SU-DHL-6 (cell line): ENCODE results near the gene INTS1.

Experiments used
- H2AFZ ChIP-seq: fragments of 200-600 bp; sonication (generic); 2 replicates; pipeline ENCODE4 v1.6.1; 2014; ENCODE audit warnings: low read depth, mild to moderate bottlenecking, moderate library complexity, mixed read lengths, antibody characterized with exemption, low read length; ENCODE audit not compliant: severe bottlenecking
- H3F3A ChIP-seq: fragments of 200-600 bp; shearing (Covaris generic); 2 replicates; pipeline ENCODE4 v1.6.0; 2016; ENCODE audit warnings: antibody characterized with exemption, mild to moderate bottlenecking; ENCODE audit not compliant: insufficient read depth
- H3K27ac ChIP-seq: fragments of 200-600 bp; sonication (generic); 2 replicates; pipeline ENCODE4 v1.5.1; 2016; ENCODE audit warnings: low read depth, mild to moderate bottlenecking, low read length, moderate library complexity, mixed read lengths
- H3K27me3 ChIP-seq: fragments of 200-600 bp; sonication (generic), shearing (Covaris generic); 2 replicates; pipeline ENCODE4 v1.6.0; 2014; ENCODE audit warnings: mild to moderate bottlenecking, low read length
- H3K36me3 ChIP-seq: fragments of 200-600 bp; sonication (generic); 2 replicates; pipeline ENCODE4 v1.6.1; 2014; ENCODE audit warnings: mild to moderate bottlenecking, low read length, mixed read lengths
- H3K4me2 ChIP-seq: fragments of 300-600, 200-600 bp; shearing (Covaris generic), sonication (generic); 2 replicates; pipeline ENCODE4 v1.6.0; 2014; ENCODE audit warnings: low read length, low read depth, mild to moderate bottlenecking; ENCODE audit not compliant: poor library complexity, severe bottlenecking
- H3K4me3 ChIP-seq: fragments of 200-600 bp; sonication (generic); 2 replicates; pipeline ENCODE4 v1.5.1; 2014; ENCODE audit warnings: antibody characterized with exemption, low read length, mild to moderate bottlenecking, mixed read lengths; ENCODE audit not compliant: insufficient read depth, poor library complexity, severe bottlenecking
- H3K79me2 ChIP-seq: fragments of 200-600 bp; sonication (generic); 2 replicates; pipeline ENCODE4 v1.6.1; 2014; ENCODE audit warnings: mild to moderate bottlenecking, low read length, moderate library complexity; ENCODE audit not compliant: insufficient read depth
- H3K9ac ChIP-seq: fragments of 200-600 bp; sonication (generic); 2 replicates; pipeline ENCODE4 v1.7.0; 2014; ENCODE audit warnings: mild to moderate bottlenecking, low read length
- H3K9me2 ChIP-seq: fragments of 200-600 bp; sonication (generic); replicated peaks from 2 replicates; pipeline ENCODE4 v1.6.1; 2014; ENCODE audit warnings: low read length; ENCODE audit not compliant: insufficient read depth
- H3K9me3 ChIP-seq: fragments of 200-600 bp; sonication (generic); 2 replicates; pipeline ENCODE4 v1.6.1; 2014; ENCODE audit warnings: low read length, mixed read lengths; ENCODE audit not compliant: insufficient read depth
- H4K20me1 ChIP-seq: fragments of 200-600 bp; sonication (generic); 2 replicates; pipeline ENCODE4 v1.6.1; 2014; ENCODE audit warnings: low read depth, mild to moderate bottlenecking, antibody characterized with exemption, low read length, moderate library complexity, mixed read lengths
- CTCF ChIP-seq: fragments of 200-600 bp; sonication (generic); IDR thresholded peaks from one replicate; pipeline ENCODE4 v1.5.1; 2017; ENCODE audit warnings: antibody characterized with exemption, mild to moderate bottlenecking, low read length, moderate library complexity; ENCODE audit not compliant: insufficient read depth, poor library complexity, severe bottlenecking
- EZH2phosphoT487 ChIP-seq: fragments of 200-600 bp; sonication (generic), shearing (Covaris generic); conservative IDR thresholded peaks from 2 replicates; pipeline ENCODE4 v1.6.1; 2018; ENCODE audit warnings: mild to moderate bottlenecking, antibody characterized with exemption, low read length, moderate library complexity, mixed read lengths

The INTS1 gene

GRCh38 chr7:1552200-1552599 lies 48.0 kb upstream of the INTS1 start:
- Histone ChIP-seq H3K9ac (no peak overlapping the region), H3K27me3 (no peaks in the 10 kb centered on the region), H3K27ac (no peak overlapping the region), H3K36me3 (no peaks in the 10 kb centered on the region), H3K9me2 (no peaks in the 10 kb centered on the region), H2AFZ (no peak overlapping the region), H3K4me3 (no peak overlapping the region), H3K4me2 (no peak overlapping the region), H3K79me2 (no peaks in the 10 kb centered on the region), H3F3A (no peaks in the 10 kb centered on the region), H4K20me1 (no peaks in the 10 kb centered on the region), H3K9me3 (no peaks in the 10 kb centered on the region)
- no peak for TF ChIP-seq CTCF
- no peak for TF ChIP-seq EZH2phosphoT487

- H3K4me2 ChIP-seq: no peak overlapping the region
- H3K36me3 ChIP-seq: no peaks in the 10 kb centered on the region
These were observed 46.6 kb upstream of the INTS1 start for GRCh38 chr7:1550846-1551155.

GRCh38 chr7:1550005-1550845 lies 46.0 kb upstream of the INTS1 start:
- Histone ChIP-seq H3F3A (no peaks in the 10 kb centered on the region), H3K4me3 (no peak overlapping the region), H3K27ac (no peak overlapping the region), H3K79me2 (no peaks in the 10 kb centered on the region), H3K4me2 (no peak overlapping the region), H3K9me3 (no peaks in the 10 kb centered on the region), H3K27me3 (no peaks in the 10 kb centered on the region), H3K9ac (no peak overlapping the region), H2AFZ (no peak overlapping the region), H4K20me1 (no peaks in the 10 kb centered on the region), H3K36me3 (no peaks in the 10 kb centered on the region), H3K9me2 (no peaks in the 10 kb centered on the region)
- TF ChIP-seq EZH2phosphoT487: no peak

More at GRCh38 chr7:1550846-1551155, 46.6 kb upstream of the INTS1 start:
- H4K20me1 ChIP-seq: no peaks in the 10 kb centered on the region
- no peaks in the 10 kb centered on the region for H3K79me2 ChIP-seq
- H3K9me3 ChIP-seq: no peaks in the 10 kb centered on the region
- H3K27me3 ChIP-seq: no peaks in the 10 kb centered on the region
- no peak overlapping the region for H3K4me3 ChIP-seq
- no peaks in the 10 kb centered on the region for H3K9me2 ChIP-seq
- H3K9ac ChIP-seq: no peak overlapping the region
- no peaks in the 10 kb centered on the region for H3F3A ChIP-seq
- H2AFZ ChIP-seq: no peak overlapping the region
- no peak overlapping the region for H3K27ac ChIP-seq
- TF ChIP-seq CTCF (no peak), EZH2phosphoT487 (no peak)

- Histone ChIP-seq H3F3A (no peaks in the 10 kb centered on the region), H3K27ac (no peak overlapping the region), H3K9me2 (no peaks in the 10 kb centered on the region), H3K27me3 (no peaks in the 10 kb centered on the region), H3K4me3 (no peak overlapping the region), H3K36me3 (no peaks in the 10 kb centered on the region), H3K4me2 (no peak overlapping the region), H3K9me3 (no peaks in the 10 kb centered on the region), H3K9ac (no peak overlapping the region), H2AFZ (no peak overlapping the region), H3K79me2 (no peaks in the 10 kb centered on the region), H4K20me1 (no peaks in the 10 kb centered on the region)
- TF ChIP-seq EZH2phosphoT487 (no peak), CTCF (no peak)
These were observed 45.3 kb upstream of the INTS1 start for GRCh38 chr7:1549357-1550004.
